Stimulated activated CD8-positive, alpha-beta memory T cell treated with anti-CD3 and anti-CD28 coated beads, Interleukin-7, amount 100 ng/mL, for 4 hours (primary cell): ENCODE results near the gene TPSB2.

Experiments
- DNase-seq, 2 donors: peaks; one replicate each; pipeline ENCODE4 v3.0.0-alpha.2; 2020; ENCODE audit warnings: low read depth in 2 of 2

TPSB2 gene

GRCh38 chr16:1182950-1183907 is 46.8 kb downstream of the TPSB2 start:
- DNase-seq: no peak

DNA sequence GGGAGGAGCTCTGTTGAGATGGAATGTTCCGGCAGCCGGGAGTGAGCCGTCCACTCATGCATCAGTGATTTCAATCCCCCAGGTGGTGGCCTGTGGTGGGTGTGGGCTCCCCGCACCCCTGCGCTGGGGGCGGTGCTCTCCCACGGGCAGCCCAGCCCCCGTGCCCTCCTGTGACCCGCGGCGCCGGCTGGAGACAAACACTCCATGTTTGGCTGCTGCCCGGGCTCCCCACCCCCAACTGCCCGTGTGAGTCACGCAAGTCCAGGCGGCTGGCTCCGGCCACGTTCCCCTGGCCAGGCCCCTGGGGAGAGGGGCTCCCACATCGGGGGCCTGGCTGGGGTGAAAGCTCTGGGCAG is 47.7 kb downstream of the TPSB2 start:
- DNase-seq: no peak

DNA sequence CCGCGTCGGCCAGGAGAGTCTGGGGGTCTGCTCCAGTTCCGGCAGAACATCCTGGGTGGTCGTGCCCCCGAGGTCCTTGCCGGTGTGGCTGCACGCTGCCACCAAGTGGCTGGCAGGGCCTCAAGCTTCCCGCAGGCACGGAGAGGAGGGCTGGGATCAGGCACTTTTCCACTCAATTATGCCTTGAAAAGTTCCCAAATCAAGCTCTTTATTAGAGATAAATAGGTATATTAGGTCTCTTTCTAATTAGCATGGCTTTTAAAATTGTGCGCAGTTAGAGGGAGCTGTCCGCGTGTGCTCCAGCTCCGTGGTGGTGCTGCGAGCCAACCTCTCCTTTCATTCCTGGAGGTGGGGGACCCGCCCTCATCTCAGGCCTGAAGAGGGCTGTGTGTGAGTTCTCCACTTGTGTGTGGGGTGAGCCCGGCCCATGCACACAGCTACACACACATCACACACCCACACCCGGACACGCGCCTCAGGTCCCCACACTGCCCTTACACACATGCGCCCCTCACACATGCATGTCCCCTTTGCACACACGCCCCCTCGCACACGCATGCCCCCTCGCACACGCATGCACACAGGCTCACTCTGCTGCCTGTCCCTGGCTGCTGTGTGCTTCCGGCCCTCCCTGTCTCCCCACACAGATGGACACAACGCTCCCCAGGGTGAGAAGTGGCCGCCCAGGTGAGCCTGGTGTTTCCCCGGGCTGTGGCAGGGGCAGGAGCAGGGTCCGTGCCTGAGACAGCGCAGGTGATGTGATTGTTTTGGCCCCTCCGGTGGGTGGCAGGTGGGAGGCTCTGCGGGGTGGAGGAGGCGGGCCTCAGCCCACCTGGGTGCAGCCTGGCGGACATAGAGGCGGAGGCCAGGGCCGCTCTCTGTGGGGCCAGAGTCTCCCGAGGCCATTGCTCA is 48.3 kb downstream of the TPSB2 start:
- no peak for DNase-seq

DNA sequence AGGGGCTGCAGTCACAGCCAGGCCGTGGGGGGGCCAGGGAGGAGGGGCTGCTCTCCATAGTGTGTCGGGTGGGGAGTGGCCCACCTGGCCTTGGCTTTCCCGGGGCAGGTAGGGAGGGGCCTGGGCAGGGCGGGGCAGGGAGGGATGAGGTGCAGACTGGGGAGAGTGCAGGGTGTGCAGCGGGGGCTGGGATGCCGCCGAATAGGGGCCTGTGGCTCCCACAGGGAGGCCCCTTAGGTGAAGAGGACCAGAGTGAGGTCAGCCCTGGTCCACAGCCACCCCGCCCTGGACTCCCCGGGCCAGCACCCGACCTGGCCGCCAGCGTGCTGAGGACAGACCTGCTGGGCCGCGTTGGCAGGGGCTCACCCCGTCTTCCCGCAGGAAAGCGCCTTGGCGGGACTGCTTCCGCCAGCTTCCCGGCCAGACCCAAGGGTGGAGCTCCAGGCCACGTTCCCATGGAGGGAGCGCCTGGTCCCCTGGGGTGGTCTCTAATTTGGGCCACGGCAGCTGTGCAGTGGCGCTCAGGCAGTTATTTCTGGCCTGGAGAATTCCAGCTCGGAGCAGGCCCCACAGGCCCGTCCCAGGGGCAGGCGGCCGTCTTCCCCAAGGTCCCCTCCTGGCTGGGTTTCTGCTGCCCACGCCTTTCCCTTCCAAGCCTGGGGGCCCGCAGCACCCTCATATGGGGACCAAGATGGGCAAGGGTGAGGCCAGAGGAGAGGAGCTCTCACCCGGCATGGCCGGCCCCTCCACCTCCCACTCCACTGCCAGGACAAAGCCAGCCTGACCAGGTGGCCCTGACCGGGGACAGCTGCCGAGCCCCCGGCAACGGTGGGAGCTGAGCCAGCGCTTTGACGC is 49.2 kb downstream of the TPSB2 start:
- DNase-seq: no peak
